K562 (cell line): ENCODE measurements around the gene NUFIP1. TPM values are rescaled to one million over a fixed set of nuclear protein-coding genes. Genes with fewer than 3 reads are reported as not detected.
A peak's percentile ranks its signal among the peaks of the same experiment; 100 is the strongest.

Experiments used
- AFF4 ChIP-seq: sonication (generic); formaldehyde crosslinking; IDR thresholded peaks from 2 replicates; pipeline ENCODE4 v1.8.0; 2023; ENCODE audit warnings: mild to moderate bottlenecking, missing genetic modification reagents
- CAMTA2 ChIP-seq: fragments of 250-450 bp; sonication (Bioruptor Pico); conservative IDR thresholded peaks from 2 replicates; pipeline ENCODE4 v1.5.1; 2022
- ETV1 ChIP-seq: fragments of 450-650 bp; conservative IDR thresholded peaks from 2 replicates; pipeline ENCODE4 v1.6.1; 2016; ENCODE audit warnings: missing genetic modification characterization, control low read depth, low read depth, missing compliant biosample characterization
- GATA2 ChIP-seq: sonication (generic); formaldehyde crosslinking; IDR thresholded peaks from 2 replicates; pipeline ENCODE4 v1.4.0; 2020; ENCODE audit warnings: mild to moderate bottlenecking, missing genetic modification reagents
- JUND ChIP-seq, 2 experiments: IDR thresholded peaks; 2 replicates in 1 of 2; 3 replicates in 1 of 2; pipeline ENCODE4 v1.6.1; 2011; ENCODE audit warnings: borderline replicate concordance in 2 of 2, low read depth in 2 of 2, low read length in 2 of 2, improper control_type of control experiment in 1 of 2, missing biosample characterization in 1 of 2, missing genetic modification characterization in 1 of 2, missing genetic modification reagents in 1 of 2
- PBX2 ChIP-seq, 2 experiments: IDR thresholded peaks in 1 of 2; conservative IDR thresholded peaks in 1 of 2; 2 replicates each; pipeline ENCODE4 v1.6.1; 2016; ENCODE audit warnings: low read depth in 2 of 2, mild to moderate bottlenecking in 1 of 2, missing compliant biosample characterization in 1 of 2, missing genetic modification characterization in 1 of 2, moderate library complexity in 1 of 2
- POLR2A ChIP-seq: fragments of 450-650 bp; conservative IDR thresholded peaks from 2 replicates; pipeline ENCODE4 v1.6.1; 2016
- SRSF9 ChIP-seq: fragments of 200-400 bp; formaldehyde crosslinking; IDR thresholded peaks from 2 replicates; pipeline ENCODE4 v1.6.1; 2017; ENCODE audit warnings: low read depth, low read length, borderline replicate concordance
- TARDBP ChIP-seq: fragments of 450-650 bp; IDR thresholded peaks from 2 replicates; pipeline ENCODE4 v1.6.1; 2016
- ZNF586 ChIP-seq: fragments of 450-650 bp; formaldehyde crosslinking; conservative IDR thresholded peaks from 2 replicates; pipeline ENCODE4 v1.4.0; 2020; ENCODE audit warnings: mild to moderate bottlenecking, moderate library complexity
- polyA plus RNA-seq, 8 experiments: library from polyadenylated mRNA; depleted of rRNA in 4 of 8; stranded (reverse) in 5 of 8; unstranded in 3 of 8; fragments of >200 nt; fragmentation: Nextera tagmentation in 2 of 8; fragmentation: Illumina TruSeq in 1 of 8; extraction: Ambion mirVana in 2 of 8; extraction: Trizol in 1 of 8; gene quantifications; 2 replicates each; pipeline versions ENCODE4 v1.2.1 to v1.2.3, GENCODE V29; 2011 to 2014; ENCODE audit warnings: inconsistent platforms in 1 of 8, missing spikeins in 1 of 8
- total RNA-seq, 7 experiments: library from RNA; depleted of rRNA in 6 of 7; stranded (reverse); fragments of >200 nt in 6 of 7; fragmentation: Illumina TruSeq in 2 of 7; extraction: Trizol in 2 of 7; gene quantifications; 2 replicates each; pipeline versions ENCODE4 v1.2.1 to v1.2.3, GENCODE V29; 2011 to 2021; ENCODE audit warnings: low replicate concordance in 1 of 7
- TF ChIP-seq, protein P1 (sequence below): fragments of 250-450 bp; sonication (Bioruptor Pico); IDR thresholded peaks from 2 replicates; pipeline ENCODE4 v1.8.0; 2022; ENCODE audit warnings: inconsistent platforms
- TF ChIP-seq, protein P2 (sequence below): fragments of 450-650 bp; IDR thresholded peaks from 2 replicates; pipeline ENCODE4 v1.7.1; 2018; ENCODE audit warnings: mild to moderate bottlenecking, low read depth; ENCODE audit not compliant: partially characterized antibody

NUFIP1 gene
- total and polyA plus RNA-seq, 9 of the 15 experiments (the other 6 are each of a cell fraction or from before 2014, with no cell fraction given): 2.6 to 9.7 (median 4.1) TPM

- TF ChIP-seq PBX2 (CRISPR knock-in tag; IDR thresholded peaks at IDR 0.05; ENCODE audit: low read depth) (no peak), PBX2 (tag; conservative IDR thresholded peaks at IDR 0.05; ENCODE audit: low read depth) (no peak), JUND (IDR thresholded peaks at IDR 0.05; ENCODE audit: borderline replicate concordance, low read depth, low read length) (peak; percentile 23; the same call in 1 of the 2 replicates), JUND (tag; IDR thresholded peaks at IDR 0.05; ENCODE audit: borderline replicate concordance, low read depth, low read length) (peak; percentile 31; the same call in 1 of the 3 replicates), ETV1 (0 out of 2 replicates have a peak, but pooled peaks have one; percentile 16), CAMTA2 (CRISPR knock-in tag) (no peak), AFF4 (CRISPR knock-in tag) (no peak), SRSF9 (no peak), ZNF586 (CRISPR knock-in tag) (no peak), POLR2A (peak; percentile 77), TARDBP (no peak), GATA2 (CRISPR knock-in tag) (no peak)
- TF ChIP-seq, protein P1, sequence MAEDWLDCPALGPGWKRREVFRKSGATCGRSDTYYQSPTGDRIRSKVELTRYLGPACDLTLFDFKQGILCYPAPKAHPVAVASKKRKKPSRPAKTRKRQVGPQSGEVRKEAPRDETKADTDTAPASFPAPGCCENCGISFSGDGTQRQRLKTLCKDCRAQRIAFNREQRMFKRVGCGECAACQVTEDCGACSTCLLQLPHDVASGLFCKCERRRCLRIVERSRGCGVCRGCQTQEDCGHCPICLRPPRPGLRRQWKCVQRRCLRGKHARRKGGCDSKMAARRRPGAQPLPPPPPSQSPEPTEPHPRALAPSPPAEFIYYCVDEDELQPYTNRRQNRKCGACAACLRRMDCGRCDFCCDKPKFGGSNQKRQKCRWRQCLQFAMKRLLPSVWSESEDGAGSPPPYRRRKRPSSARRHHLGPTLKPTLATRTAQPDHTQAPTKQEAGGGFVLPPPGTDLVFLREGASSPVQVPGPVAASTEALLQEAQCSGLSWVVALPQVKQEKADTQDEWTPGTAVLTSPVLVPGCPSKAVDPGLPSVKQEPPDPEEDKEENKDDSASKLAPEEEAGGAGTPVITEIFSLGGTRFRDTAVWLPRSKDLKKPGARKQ (CRISPR knock-in tag): no peak
- TF ChIP-seq, protein P2, sequence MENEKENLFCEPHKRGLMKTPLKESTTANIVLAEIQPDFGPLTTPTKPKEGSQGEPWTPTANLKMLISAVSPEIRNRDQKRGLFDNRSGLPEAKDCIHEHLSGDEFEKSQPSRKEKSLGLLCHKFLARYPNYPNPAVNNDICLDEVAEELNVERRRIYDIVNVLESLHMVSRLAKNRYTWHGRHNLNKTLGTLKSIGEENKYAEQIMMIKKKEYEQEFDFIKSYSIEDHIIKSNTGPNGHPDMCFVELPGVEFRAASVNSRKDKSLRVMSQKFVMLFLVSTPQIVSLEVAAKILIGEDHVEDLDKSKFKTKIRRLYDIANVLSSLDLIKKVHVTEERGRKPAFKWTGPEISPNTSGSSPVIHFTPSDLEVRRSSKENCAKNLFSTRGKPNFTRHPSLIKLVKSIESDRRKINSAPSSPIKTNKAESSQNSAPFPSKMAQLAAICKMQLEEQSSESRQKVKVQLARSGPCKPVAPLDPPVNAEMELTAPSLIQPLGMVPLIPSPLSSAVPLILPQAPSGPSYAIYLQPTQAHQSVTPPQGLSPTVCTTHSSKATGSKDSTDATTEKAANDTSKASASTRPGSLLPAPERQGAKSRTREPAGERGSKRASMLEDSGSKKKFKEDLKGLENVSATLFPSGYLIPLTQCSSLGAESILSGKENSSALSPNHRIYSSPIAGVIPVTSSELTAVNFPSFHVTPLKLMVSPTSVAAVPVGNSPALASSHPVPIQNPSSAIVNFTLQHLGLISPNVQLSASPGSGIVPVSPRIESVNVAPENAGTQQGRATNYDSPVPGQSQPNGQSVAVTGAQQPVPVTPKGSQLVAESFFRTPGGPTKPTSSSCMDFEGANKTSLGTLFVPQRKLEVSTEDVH: peak; percentile 86
Measured at GRCh38 chr13:44989071-44989889, at the start of gene NUFIP1, which contains the start of gene GPALPP1 (continued).
